Testis (tissue), 3 donors: ENCODE measurements around the gene NCK1. TPM values are rescaled to one million over a fixed set of nuclear protein-coding genes. Genes with fewer than 3 reads are reported as not detected.

ENCODE experiments used
- DNase-seq: peaks from one replicate; pipeline ENCODE4 v3.0.0-alpha.2; 2019
- H3K27ac ChIP-seq, 2 donors: fragments of 200-600 bp; sonication (generic); one replicate each; pipeline ENCODE4 v1.5.1; 2019
- H3K27me3 ChIP-seq: fragments of 200-600 bp; sonication (generic); one replicate; pipeline ENCODE4 v1.5.1; 2019
- H3K36me3 ChIP-seq: fragments of 200-600 bp; sonication (generic); one replicate; pipeline ENCODE4 v1.5.1; 2017; ENCODE audit warnings: low read depth; ENCODE audit errors: missing control alignments
- H3K4me1 ChIP-seq: fragments of 200-600 bp; sonication (generic); one replicate; pipeline ENCODE4 v1.5.1; 2019
- H3K4me3 ChIP-seq, 2 donors: fragments of 200-600 bp; sonication (generic); one replicate each; pipeline ENCODE4 v1.5.1; 2017 to 2019
- H3K9me3 ChIP-seq: fragments of 200-600 bp; sonication (generic); one replicate; pipeline ENCODE4 v1.5.1; 2017
- POLR2A ChIP-seq: fragments of 450-650 bp; IDR thresholded peaks from one replicate; pipeline ENCODE4 v1.6.1; 2017; ENCODE audit warnings: antibody characterized with exemption, mild to moderate bottlenecking, moderate library complexity
- WGBS, 2 donors: methylation state at CpG; one replicate each; pipeline ENCODE4 v1.1.5; 2018; 5-methylcytosine and 5-hydroxymethylcytosine counted together
- intact Hi-C: fragments of 100-400 bp; cut with DNase I; formaldehyde crosslinking; loops from one replicate; pipeline ENCODE4 v1.15.1; 2023; ENCODE audit warnings: low total_unique reads
- polyA plus RNA-seq: library from polyadenylated mRNA; stranded (reverse); fragments of 350-450 nt; fragmentation: Illumina TruSeq; extraction: RNeasy Lipid Tissue Mini Kit (QIAGEN cat#74804); gene quantifications from one replicate; pipeline ENCODE4 v1.2.3, GENCODE V29; 2014; ENCODE audit warnings: low read depth, low replicate concordance; ENCODE audit not compliant: insufficient read depth
- total RNA-seq, 2 donors: library from RNA; depleted of rRNA; stranded (reverse); fragments of >200 nt; gene quantifications; one replicate each; pipeline ENCODE4 v1.2.3, GENCODE V29; 2016
- TF ChIP-seq, protein P1 (sequence below), 3 experiments: fragments of 450-650 bp in 2 of 3; fragments of 200-600 bp in 1 of 3; sonication (generic) in 1 of 3; IDR thresholded peaks; one replicate each; pipeline ENCODE4 v1.5.1; 2016 to 2019; ENCODE audit warnings: antibody characterized with exemption in 3 of 3, mild to moderate bottlenecking in 2 of 3, moderate library complexity in 1 of 3

NCK1 gene
- total and polyA plus RNA-seq, 3 donors from 2014 or later = 31.1 to 45.0 (median 42.7) TPM

DNA sequence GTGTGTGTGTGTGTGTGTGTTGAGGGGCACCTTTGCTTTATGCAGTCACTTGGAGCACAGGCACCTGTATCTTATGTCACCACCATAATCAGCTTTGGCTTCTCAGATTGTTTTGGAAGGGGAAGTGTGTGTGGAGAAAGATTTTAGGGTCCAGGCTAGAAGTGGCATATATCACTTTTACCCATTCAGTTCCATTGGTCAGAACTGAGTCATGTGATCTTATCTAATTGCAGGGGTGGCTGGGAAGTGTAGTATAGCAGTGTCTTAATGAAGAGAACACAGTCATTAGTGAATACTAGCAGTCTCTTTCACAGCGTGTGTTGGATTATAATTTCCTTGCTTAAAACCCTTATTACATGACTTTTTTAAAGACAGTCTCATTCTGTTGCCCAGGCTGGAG is 20.6 kb downstream of the NCK1 start:
- H3K36me3 ChIP-seq = no peaks in the 10 kb centered on the region
- intact Hi-C loops = no loop called here
- TF ChIP-seq, protein P1, sequence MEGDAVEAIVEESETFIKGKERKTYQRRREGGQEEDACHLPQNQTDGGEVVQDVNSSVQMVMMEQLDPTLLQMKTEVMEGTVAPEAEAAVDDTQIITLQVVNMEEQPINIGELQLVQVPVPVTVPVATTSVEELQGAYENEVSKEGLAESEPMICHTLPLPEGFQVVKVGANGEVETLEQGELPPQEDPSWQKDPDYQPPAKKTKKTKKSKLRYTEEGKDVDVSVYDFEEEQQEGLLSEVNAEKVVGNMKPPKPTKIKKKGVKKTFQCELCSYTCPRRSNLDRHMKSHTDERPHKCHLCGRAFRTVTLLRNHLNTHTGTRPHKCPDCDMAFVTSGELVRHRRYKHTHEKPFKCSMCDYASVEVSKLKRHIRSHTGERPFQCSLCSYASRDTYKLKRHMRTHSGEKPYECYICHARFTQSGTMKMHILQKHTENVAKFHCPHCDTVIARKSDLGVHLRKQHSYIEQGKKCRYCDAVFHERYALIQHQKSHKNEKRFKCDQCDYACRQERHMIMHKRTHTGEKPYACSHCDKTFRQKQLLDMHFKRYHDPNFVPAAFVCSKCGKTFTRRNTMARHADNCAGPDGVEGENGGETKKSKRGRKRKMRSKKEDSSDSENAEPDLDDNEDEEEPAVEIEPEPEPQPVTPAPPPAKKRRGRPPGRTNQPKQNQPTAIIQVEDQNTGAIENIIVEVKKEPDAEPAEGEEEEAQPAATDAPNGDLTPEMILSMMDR (IDR thresholded peaks at IDR 0.05) = no peak
- no peak for TF ChIP-seq POLR2A
- no peaks in the 10 kb centered on the region for H3K4me1 ChIP-seq
- no peak overlapping the region for H3K27ac ChIP-seq
- DNase-seq = no peak
- no peak overlapping the region for H3K4me3 ChIP-seq
- WGBS, 2 donors = 74 to 94% methylated on average over 1 of the region's 1 CpG
- no peaks in the 10 kb centered on the region for H3K9me3 ChIP-seq
- H3K27me3 ChIP-seq = no peaks in the 10 kb centered on the region

DNA sequence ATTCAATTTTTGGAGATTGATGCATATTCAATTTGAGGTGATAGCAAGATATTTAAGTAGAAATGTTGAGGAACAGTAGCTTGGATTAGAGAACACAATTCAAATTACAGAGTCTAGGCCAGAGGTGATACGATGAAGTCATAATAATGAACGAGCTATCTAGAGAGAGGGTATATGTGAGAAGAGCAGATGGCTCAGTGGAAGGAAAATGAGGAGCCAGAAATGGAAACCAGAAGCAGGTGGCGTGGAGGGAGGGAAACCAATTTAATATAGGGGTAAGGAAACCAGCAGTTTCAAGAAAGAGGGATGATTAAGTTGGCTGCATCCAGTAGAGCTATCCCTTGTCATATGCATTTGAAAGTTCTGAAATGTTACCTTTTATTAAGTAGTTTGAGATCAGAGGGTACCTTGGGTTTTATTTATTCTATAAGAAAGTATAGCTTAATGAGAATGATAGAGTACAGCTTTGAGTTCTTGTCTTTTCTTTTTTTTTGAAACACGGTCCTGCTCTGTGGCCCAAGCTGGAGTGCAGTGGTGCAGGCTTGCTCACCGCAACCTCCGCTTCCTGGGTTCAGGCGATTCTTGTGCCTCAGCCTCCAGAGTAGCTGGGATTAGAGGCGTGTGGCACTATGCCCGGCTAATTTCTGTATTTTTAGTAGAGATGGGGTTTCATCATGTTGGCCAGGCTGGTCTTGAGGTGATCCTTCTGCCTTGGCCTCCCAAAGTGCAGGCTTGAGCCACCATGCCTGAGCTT is 22.1 kb downstream of the NCK1 start:
- intact Hi-C loops = no loop called here
- H3K36me3 ChIP-seq = no peaks in the 10 kb centered on the region
- no peak overlapping the region for H3K4me3 ChIP-seq
- H3K4me1 ChIP-seq = no peaks in the 10 kb centered on the region
- no peak overlapping the region for H3K27ac ChIP-seq
- TF ChIP-seq POLR2A = no peak
- TF ChIP-seq, protein P1 (IDR thresholded peaks at IDR 0.05) = no peak
- no peak for DNase-seq
- H3K9me3 ChIP-seq = no peaks in the 10 kb centered on the region
- 91 to 96% methylated on average over 9 of the region's 9 CpGs for WGBS, 2 donors
- no peaks in the 10 kb centered on the region for H3K27me3 ChIP-seq

DNA sequence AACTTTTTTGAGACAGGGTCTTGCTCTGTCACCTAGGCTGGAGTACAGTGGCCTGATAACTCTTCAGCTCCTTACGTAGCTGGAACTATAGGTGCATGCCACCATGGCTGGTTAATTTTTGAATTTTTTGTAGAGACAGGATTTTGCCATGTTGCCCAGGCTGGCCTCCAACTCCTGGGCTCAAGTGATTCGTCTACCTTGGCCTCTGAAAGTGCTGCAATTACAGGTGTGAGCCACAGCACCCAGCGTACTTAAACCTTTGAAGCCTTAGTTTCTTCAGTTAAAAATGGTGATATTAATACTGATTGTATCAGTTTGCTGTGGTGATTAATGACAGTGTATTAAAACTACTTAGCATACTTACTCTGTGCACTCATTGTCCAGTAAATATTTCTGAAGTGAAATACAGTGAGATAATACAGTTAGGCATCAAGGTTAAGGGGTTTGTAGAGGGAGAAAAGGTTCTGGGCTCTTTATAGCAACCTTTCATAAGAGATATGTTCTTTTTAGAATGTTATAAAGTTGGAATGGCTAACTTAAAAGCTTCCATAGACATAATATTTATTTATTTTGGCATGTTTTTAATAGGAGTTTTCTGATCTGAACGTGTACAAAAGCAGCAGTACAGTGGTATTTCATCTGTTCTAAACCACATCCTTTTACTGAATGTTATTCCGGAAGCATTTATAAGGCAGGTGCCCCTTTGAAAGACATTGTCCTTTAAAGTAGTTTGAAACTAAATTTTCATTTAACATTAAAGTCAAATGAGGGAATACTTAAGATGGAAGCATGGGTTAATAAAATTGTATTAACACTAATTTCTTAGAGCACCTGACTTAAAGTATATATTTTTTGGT is 23.6 kb downstream of the NCK1 start:
- Histone ChIP-seq H3K4me3 (no peak overlapping the region), H3K9me3 (no peaks in the 10 kb centered on the region), H3K36me3 (no peaks in the 10 kb centered on the region), H3K4me1 (no peaks in the 10 kb centered on the region), H3K27me3 (no peaks in the 10 kb centered on the region), H3K27ac (no peak overlapping the region)
- no peak for DNase-seq
- TF ChIP-seq, protein P1 (IDR thresholded peaks at IDR 0.05) = no peak
- TF ChIP-seq POLR2A = no peak
- intact Hi-C loops = no loop called here
- WGBS, 2 donors = 71 to 73% methylated on average over 5 of the region's 5 CpGs

DNA sequence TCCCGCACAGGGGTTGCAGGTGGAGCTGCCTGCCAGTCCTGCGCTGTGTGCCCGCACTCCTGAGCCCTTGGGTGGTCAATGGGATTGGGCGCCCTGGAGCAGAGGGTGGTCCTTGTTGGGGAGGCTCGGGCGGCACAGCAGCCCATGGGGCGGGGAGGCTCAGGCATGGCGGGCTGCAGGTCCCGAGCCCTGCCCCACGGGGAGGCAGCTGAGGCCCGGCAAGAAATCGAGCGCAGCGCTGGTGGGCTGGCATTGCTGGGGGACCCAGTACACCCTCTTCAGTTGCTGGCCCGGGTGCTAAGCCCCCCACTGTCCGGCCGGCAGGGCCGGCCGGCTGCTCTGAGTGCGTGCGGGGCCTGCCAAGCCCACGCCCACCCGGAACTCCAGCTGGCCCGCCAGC is 27.9 kb downstream of the NCK1 start:
- no peak overlapping the region for H3K4me3 ChIP-seq
- no peaks in the 10 kb centered on the region for H3K27me3 ChIP-seq
- TF ChIP-seq POLR2A = no peak
- TF ChIP-seq, protein P1 (IDR thresholded peaks at IDR 0.05) = no peak
- WGBS, 2 donors = 61 to 80% methylated on average over 7 to 24 of the region's 24 CpGs
- H3K9me3 ChIP-seq = no peaks in the 10 kb centered on the region
- no peak overlapping the region for H3K27ac ChIP-seq
- DNase-seq = no peak
- intact Hi-C loops = no loop called here
- no peaks in the 10 kb centered on the region for H3K36me3 ChIP-seq
- H3K4me1 ChIP-seq = no peaks in the 10 kb centered on the region
